Suprapubic skin (tissue), 4 donors: ENCODE data around the gene CKB.
"Not testable (repeated sequence)": the region's sequence is repeated elsewhere in the genome, so short reads cannot be mapped to it uniquely, and the experiment has no call there.

Experiments used
- CTCF ChIP-seq, 2 donors: fragments of 200-600 bp in 1 of 2; fragments of 450-650 bp in 1 of 2; sonication (generic) in 1 of 2; IDR thresholded peaks; one replicate each; pipeline ENCODE4 v1.5.1; 2016 to 2019; ENCODE audit warnings: antibody characterized with exemption in 2 of 2, mild to moderate bottlenecking in 1 of 2, moderate library complexity in 1 of 2
- EP300 ChIP-seq: sonication (generic); formaldehyde crosslinking; IDR thresholded peaks from one replicate; pipeline ENCODE4 v1.6.1; 2017; ENCODE audit warnings: antibody characterized with exemption
- POLR2A ChIP-seq, 2 donors: fragments of 450-650 bp; IDR thresholded peaks; one replicate each; pipeline ENCODE4 v1.6.1; 2017; ENCODE audit warnings: antibody characterized with exemption in 2 of 2, mild to moderate bottlenecking in 2 of 2, moderate library complexity in 2 of 2
- POLR2AphosphoS5 ChIP-seq, 3 donors: sonication (generic); formaldehyde crosslinking; IDR thresholded peaks; one replicate each; pipeline ENCODE4 v1.6.1; 2017; ENCODE audit warnings: antibody characterized with exemption in 3 of 3

- not testable (repeated sequence) for TF ChIP-seq POLR2A (IDR thresholded peaks at IDR 0.05); EP300; CTCF (IDR thresholded peaks at IDR 0.05); POLR2AphosphoS5 (IDR thresholded peaks at IDR 0.05)
Measured at GRCh38 chr14:103525430-103526246, 3.0 kb upstream of the CKB start.
